ENCODE data around the gene HS2ST1. TPM values are rescaled to one million over a fixed set of nuclear protein-coding genes. Genes with fewer than 3 reads are reported as not detected.

Gene HS2ST1
- total and polyA plus RNA-seq, 4 donors, result 4.1 to 45.3 (median 16.3) TPM

DNA sequence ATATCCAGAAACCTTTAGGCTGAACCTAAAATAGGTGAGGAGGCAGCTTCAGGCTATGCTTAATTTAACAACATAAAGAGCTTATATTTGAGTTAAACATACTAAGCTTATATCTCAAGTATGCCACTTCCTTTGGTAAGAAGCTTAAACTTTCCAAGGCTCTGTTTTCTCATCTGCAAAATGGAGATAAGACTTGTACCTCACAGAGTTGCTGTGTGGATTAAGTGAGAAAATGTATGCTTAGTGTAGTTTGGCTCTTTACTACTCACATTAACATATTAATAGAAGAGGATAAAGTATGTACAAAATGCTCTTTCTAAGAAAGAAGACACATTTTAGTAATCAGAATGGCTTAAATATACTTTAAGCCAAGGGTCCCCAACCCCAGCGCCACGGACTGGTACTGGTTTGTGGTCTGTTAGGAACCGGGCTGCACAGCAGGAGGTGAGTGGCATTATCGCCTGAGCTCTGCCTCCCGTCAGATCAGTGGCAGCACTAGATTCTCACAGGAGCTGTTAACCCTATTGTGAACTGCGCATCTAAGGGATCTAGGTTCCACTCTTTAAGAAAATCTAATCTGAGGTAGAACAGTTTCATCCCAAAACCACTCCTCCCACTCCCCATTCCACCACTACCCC, 77.2 kb downstream of the HS2ST1 start:
- Histone ChIP-seq H3K4me3 (no peak overlapping the region), H3K9ac (ENCODE audit: insufficient read depth in 1 of 2, low read length in 2 of 2) (no peak overlapping the region), H3K36me3 (ENCODE audit: control insufficient read depth in 4 of 4, insufficient read depth in 4 of 4, low read length in 4 of 4) (no peaks in the 10 kb centered on the region), H3K4me1 (ENCODE audit: control insufficient read depth in 5 of 5, insufficient read depth in 5 of 5, low read length in 5 of 5) (peaks cover 0 to 15% (median 0%) of the 10 kb centered on the region in 5 donors), H3K9me3 (ENCODE audit: control insufficient read depth in 4 of 4, insufficient read depth in 3 of 4, low read length in 3 of 4) (no peaks in the 10 kb centered on the region), H3K27ac (ENCODE audit: low read depth in 1 of 2, low read length in 1 of 2) (no peak overlapping the region), H3K27me3 (ENCODE audit: control insufficient read depth in 3 of 3, insufficient read depth in 3 of 3, low read length in 2 of 3) (no peaks in the 10 kb centered on the region)
- TF ChIP-seq, protein P1, sequence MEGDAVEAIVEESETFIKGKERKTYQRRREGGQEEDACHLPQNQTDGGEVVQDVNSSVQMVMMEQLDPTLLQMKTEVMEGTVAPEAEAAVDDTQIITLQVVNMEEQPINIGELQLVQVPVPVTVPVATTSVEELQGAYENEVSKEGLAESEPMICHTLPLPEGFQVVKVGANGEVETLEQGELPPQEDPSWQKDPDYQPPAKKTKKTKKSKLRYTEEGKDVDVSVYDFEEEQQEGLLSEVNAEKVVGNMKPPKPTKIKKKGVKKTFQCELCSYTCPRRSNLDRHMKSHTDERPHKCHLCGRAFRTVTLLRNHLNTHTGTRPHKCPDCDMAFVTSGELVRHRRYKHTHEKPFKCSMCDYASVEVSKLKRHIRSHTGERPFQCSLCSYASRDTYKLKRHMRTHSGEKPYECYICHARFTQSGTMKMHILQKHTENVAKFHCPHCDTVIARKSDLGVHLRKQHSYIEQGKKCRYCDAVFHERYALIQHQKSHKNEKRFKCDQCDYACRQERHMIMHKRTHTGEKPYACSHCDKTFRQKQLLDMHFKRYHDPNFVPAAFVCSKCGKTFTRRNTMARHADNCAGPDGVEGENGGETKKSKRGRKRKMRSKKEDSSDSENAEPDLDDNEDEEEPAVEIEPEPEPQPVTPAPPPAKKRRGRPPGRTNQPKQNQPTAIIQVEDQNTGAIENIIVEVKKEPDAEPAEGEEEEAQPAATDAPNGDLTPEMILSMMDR (IDR thresholded peaks at IDR 0.05; ENCODE audit: control extremely low read depth, extremely low read depth), result no peak
- no peak for DNase-seq
- WGBS, 2 donors, result 94 to 95% methylated on average over 6 of the region's 6 CpGs
- no peak for ATAC-seq (ENCODE audit: insufficient read depth, low FRiP score)

DNA sequence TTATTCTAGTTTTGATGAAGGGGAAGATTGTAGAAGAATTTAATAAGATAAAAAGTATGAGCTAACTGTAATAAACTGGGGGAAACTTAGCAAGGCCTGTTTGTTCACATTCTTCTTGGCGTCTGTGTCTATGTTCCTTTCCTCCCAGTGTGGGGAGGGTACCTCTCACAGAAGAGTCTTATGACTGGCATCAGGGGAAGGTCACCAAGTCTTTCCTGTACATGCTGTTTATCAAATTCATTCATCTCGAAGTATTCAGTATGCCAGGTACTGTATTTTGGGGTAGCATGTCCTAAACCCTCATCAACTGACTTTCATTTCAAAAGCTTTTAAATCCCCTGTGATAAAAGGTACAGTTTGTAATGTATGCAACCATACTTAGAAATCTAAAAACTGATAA, 78.4 kb downstream of the HS2ST1 start:
- TF ChIP-seq, protein P1 (IDR thresholded peaks at IDR 0.05; ENCODE audit: control extremely low read depth, extremely low read depth), result no peak
- peak in 1 of 3 donors; percentile 38 for DNase-seq
- 69 to 72% methylated on average over 2 of the region's 2 CpGs for WGBS, 2 donors
- Histone ChIP-seq H3K36me3 (ENCODE audit: control insufficient read depth in 4 of 4, insufficient read depth in 4 of 4, low read length in 4 of 4) (no peaks in the 10 kb centered on the region), H3K9ac (ENCODE audit: insufficient read depth in 1 of 2, low read length in 2 of 2) (no peak overlapping the region), H3K27ac (ENCODE audit: low read depth in 1 of 2, low read length in 1 of 2) (no peak overlapping the region), H3K9me3 (ENCODE audit: control insufficient read depth in 4 of 4, insufficient read depth in 3 of 4, low read length in 3 of 4) (no peaks in the 10 kb centered on the region), H3K4me3 (no peak overlapping the region), H3K27me3 (ENCODE audit: control insufficient read depth in 3 of 3, insufficient read depth in 3 of 3, low read length in 2 of 3) (no peaks in the 10 kb centered on the region), H3K4me1 (ENCODE audit: control insufficient read depth in 5 of 5, insufficient read depth in 5 of 5, low read length in 5 of 5) (peaks cover 0 to 15% (median 0%) of the 10 kb centered on the region in 5 donors)
- no peak for ATAC-seq (ENCODE audit: insufficient read depth, low FRiP score)

DNA sequence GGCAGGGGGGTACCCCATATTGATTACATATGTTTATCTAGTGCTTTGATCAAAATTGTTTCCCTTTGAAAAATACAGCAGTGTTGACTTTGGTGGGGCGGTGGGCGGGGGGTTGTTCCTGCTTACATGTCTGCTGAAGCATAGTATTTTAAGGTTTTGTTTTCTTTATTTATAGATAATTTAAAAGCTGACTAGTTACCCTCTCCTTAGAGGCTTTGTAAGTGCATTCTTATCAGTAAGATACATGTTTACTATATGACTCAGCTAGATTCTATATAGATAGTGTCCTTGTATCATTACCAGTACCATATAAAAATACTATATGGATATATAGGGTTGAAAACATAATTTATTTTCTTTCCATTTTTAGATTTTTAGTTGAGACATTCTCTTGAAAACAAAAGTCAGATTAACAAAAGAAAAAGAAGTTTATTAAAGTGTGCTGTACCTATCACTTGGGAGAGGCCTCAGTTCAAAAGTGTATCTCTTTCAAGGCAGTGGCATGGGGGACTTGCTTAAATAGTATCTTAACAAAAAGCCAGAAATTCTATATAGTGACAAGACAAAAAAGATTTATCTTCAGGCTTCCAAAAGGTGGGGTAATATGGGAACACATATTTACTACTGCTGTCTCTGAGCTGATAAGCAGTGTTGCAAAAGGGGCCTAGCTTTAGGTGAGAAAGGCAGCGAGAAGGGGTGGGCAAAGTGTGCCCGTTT, 79.0 kb downstream of the HS2ST1 start:
- TF ChIP-seq, protein P1 (IDR thresholded peaks at IDR 0.05; ENCODE audit: control extremely low read depth, extremely low read depth), result no peak
- no peak for ATAC-seq (ENCODE audit: insufficient read depth, low FRiP score)
- Histone ChIP-seq H3K27ac (ENCODE audit: low read depth in 1 of 2, low read length in 1 of 2) (no peak overlapping the region), H3K36me3 (ENCODE audit: control insufficient read depth in 4 of 4, insufficient read depth in 4 of 4, low read length in 4 of 4) (no peaks in the 10 kb centered on the region), H3K4me1 (ENCODE audit: control insufficient read depth in 5 of 5, insufficient read depth in 5 of 5, low read length in 5 of 5) (peaks cover 0 to 15% (median 0%) of the 10 kb centered on the region in 5 donors), H3K4me3 (no peak overlapping the region), H3K9ac (ENCODE audit: insufficient read depth in 1 of 2, low read length in 2 of 2) (no peak overlapping the region), H3K9me3 (ENCODE audit: control insufficient read depth in 4 of 4, insufficient read depth in 3 of 4, low read length in 3 of 4) (no peaks in the 10 kb centered on the region), H3K27me3 (ENCODE audit: control insufficient read depth in 3 of 3, insufficient read depth in 3 of 3, low read length in 2 of 3) (no peaks in the 10 kb centered on the region)
- WGBS, 2 donors, result 91 to 97% methylated on average over 4 of the region's 4 CpGs
- no peak for DNase-seq

Measured in lung (tissue), 12 donors.